Measurements from ENCODE around the gene DDIT4L.

DNA sequence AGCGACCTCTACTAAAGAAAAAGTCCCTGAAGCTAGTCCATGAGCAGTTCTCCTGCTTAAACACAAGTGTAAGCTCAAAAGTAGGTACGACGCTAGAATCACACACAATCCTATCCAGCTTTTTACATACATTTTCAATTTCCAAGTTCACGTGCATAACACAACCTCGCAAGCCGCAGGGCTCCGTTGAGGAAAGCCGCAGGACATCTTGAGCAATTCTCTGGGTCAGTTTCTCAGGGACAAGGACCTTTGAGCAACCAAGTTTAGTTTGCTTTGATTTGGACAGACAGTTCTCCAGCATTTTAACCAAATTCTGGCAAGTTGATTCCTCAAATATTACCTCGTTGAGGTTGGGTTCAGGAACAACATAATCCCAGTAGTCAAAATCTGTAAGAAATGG lies 2.5 kb downstream of the DDIT4L start:
- TF ChIP-seq, protein P1, sequence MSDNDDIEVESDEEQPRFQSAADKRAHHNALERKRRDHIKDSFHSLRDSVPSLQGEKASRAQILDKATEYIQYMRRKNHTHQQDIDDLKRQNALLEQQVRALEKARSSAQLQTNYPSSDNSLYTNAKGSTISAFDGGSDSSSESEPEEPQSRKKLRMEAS (IDR thresholded peaks at IDR 0.05): no peak
- TF ChIP-seq, protein P2, sequence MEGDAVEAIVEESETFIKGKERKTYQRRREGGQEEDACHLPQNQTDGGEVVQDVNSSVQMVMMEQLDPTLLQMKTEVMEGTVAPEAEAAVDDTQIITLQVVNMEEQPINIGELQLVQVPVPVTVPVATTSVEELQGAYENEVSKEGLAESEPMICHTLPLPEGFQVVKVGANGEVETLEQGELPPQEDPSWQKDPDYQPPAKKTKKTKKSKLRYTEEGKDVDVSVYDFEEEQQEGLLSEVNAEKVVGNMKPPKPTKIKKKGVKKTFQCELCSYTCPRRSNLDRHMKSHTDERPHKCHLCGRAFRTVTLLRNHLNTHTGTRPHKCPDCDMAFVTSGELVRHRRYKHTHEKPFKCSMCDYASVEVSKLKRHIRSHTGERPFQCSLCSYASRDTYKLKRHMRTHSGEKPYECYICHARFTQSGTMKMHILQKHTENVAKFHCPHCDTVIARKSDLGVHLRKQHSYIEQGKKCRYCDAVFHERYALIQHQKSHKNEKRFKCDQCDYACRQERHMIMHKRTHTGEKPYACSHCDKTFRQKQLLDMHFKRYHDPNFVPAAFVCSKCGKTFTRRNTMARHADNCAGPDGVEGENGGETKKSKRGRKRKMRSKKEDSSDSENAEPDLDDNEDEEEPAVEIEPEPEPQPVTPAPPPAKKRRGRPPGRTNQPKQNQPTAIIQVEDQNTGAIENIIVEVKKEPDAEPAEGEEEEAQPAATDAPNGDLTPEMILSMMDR (IDR thresholded peaks at IDR 0.05; ENCODE audit: control extremely low read depth in 1 of 3, insufficient read depth in 1 of 3, low read depth in 1 of 3, low read length in 3 of 3): no peak
- TF ChIP-seq SAP30 (IDR thresholded peaks at IDR 0.05; ENCODE audit: insufficient read depth, insufficient replicate concordance, low read length): no peak
